Measurements from ENCODE around the gene CBX8. TPM values are rescaled to one million over a fixed set of nuclear protein-coding genes. Genes with fewer than 3 reads are reported as not detected.

The CBX8 gene
- total RNA-seq, 1 donor from 2014 or later = 4.0 TPM

- Mint-ChIP-seq H3K36me3 (ENCODE audit: low read depth) (no peaks in the 10 kb centered on the region), H3K27me3 (peaks cover 25% of the 10 kb centered on the region), H3K9me3 (no peaks in the 10 kb centered on the region), H3K4me1 (peaks cover 40% of the 10 kb centered on the region), H3K4me3 (peak overlapping the region; percentile 83), H3K27ac (no peak overlapping the region)
- peak; percentile 37 for DNase-seq
- TF ChIP-seq, protein P1, sequence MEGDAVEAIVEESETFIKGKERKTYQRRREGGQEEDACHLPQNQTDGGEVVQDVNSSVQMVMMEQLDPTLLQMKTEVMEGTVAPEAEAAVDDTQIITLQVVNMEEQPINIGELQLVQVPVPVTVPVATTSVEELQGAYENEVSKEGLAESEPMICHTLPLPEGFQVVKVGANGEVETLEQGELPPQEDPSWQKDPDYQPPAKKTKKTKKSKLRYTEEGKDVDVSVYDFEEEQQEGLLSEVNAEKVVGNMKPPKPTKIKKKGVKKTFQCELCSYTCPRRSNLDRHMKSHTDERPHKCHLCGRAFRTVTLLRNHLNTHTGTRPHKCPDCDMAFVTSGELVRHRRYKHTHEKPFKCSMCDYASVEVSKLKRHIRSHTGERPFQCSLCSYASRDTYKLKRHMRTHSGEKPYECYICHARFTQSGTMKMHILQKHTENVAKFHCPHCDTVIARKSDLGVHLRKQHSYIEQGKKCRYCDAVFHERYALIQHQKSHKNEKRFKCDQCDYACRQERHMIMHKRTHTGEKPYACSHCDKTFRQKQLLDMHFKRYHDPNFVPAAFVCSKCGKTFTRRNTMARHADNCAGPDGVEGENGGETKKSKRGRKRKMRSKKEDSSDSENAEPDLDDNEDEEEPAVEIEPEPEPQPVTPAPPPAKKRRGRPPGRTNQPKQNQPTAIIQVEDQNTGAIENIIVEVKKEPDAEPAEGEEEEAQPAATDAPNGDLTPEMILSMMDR (IDR thresholded peaks at IDR 0.05) = no peak
- ATAC-seq (ENCODE audit: low read depth) = no peak
- CTCF ChIA-PET = interaction anchor here (0.6 to 1.5 kb wide), 4 partner anchors 9 to 102 kb away, joined by 3 read pairs; no protein-coding TSS in a partner anchor
- intact Hi-C loops (cut with micrococcal nuclease) = no loop called here
- POLR2A ChIA-PET = interaction anchor here (1.1 to 7.2 kb wide), 7 partner anchors 32 to 127 kb away, joined by 3 to 212 read pairs (median 4); partner anchors contain the start of gene CBX8
Observed at GRCh38 chr17:79843474-79843815, 46.6 kb upstream of the CBX8 start.

- H3K4me1 Mint-ChIP-seq = peaks cover 46% of the 10 kb centered on the region
- CTCF ChIA-PET = interaction anchor here (0.6 to 1.3 kb wide), 6 partner anchors 25 to 101 kb away, joined by 3 to 4 read pairs (median 3); partner anchors contain the start of gene CBX8
- peaks cover 20% of the 10 kb centered on the region for H3K27me3 Mint-ChIP-seq
Observed at GRCh38 chr17:79842656-79843473, 46.0 kb upstream of the CBX8 start.

GRCh38 chr17:79842136-79842655 is 45.3 kb upstream of the CBX8 start:
- H3K27me3 Mint-ChIP-seq = peaks cover 20% of the 10 kb centered on the region
- no peaks in the 10 kb centered on the region for H3K9me3 Mint-ChIP-seq
- H3K4me1 Mint-ChIP-seq = peaks cover 53% of the 10 kb centered on the region
- CTCF ChIA-PET = interaction anchor here (1.2 to 1.3 kb wide), 4 partner anchors 28 to 101 kb away, joined by 3 to 4 read pairs (median 4); partner anchors contain the start of gene CBX8
- peak overlapping the region; percentile 67 for H3K4me3 Mint-ChIP-seq
- TF ChIP-seq, protein P1 (IDR thresholded peaks at IDR 0.05) = no peak
- intact Hi-C loops (cut with micrococcal nuclease) = loop anchor here (1.0 kb wide), 1 partner anchor 31 kb away; no protein-coding TSS in a partner anchor
- ATAC-seq (ENCODE audit: low read depth) (no peak), DNase-seq (no peak)
- POLR2A ChIA-PET = interaction anchor here (1.0 to 7.2 kb wide), 9 partner anchors 9 to 140 kb away, joined by 3 to 212 read pairs (median 4); partner anchors contain the start of gene CBX8
- peaks cover 7% of the 10 kb centered on the region for H3K36me3 Mint-ChIP-seq (ENCODE audit: low read depth)
- H3K27ac Mint-ChIP-seq = peak overlapping the region; percentile 76

More at GRCh38 chr17:79842656-79843473, 46.0 kb upstream of the CBX8 start:
- Mint-ChIP-seq H3K36me3 (ENCODE audit: low read depth) (peaks cover 5% of the 10 kb centered on the region), H3K27ac (peak overlapping the region; percentile 53), H3K4me3 (peak overlapping the region; percentile 67), H3K9me3 (no peaks in the 10 kb centered on the region)
- intact Hi-C loops (cut with micrococcal nuclease) = loop anchor here (1.0 kb wide), 1 partner anchor 32 kb away; no protein-coding TSS in a partner anchor
- no peak for ATAC-seq (ENCODE audit: low read depth)
- POLR2A ChIA-PET = interaction anchor here (0.6 to 7.2 kb wide), 9 partner anchors 8 to 128 kb away, joined by 3 to 212 read pairs (median 4); partner anchors contain the start of gene CBX8
- TF ChIP-seq, protein P1 (IDR thresholded peaks at IDR 0.05) = no peak
- DNase-seq = peak; percentile 37

DNA sequence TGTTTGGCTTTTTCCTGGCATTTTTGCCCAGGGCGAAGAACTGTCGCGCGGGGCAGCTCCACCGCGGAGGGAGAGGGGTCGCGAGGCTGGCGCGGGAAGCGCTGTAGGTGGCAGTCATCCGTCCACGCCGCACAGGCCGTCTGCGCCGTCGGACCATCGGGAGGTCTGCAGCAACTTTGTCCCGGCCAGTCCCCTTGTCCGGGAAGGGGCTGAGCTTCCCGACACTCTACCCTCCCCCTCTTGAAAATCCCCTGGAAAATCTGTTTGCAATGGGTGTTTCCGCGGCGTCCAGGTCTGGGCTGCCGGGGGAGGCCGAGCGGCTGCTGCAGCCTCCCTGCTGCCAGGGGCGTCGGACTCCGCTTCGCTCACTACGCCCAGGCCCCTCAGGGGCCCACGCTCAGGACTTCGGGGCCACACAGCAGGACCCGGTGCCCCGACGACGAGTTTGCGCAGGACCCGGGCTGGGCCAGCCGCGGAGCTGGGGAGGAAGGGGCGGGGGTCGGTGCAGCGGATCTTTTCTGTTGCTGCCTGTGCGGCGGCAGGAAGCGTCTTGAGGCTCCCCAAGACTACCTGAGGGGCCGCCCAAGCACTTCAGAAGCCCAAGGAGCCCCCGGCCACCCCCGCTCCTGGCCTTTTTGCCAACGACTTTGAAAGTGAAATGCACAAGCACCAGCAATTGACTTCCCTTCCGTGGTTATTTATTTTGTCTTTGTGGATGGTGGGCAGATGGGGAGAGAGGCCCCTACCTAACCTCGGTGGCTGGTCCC is 44.7 kb upstream of the CBX8 start:
- Mint-ChIP-seq H3K4me3 (peak overlapping the region; percentile 46), H3K27ac (peak overlapping the region; percentile 76), H3K9me3 (no peaks in the 10 kb centered on the region), H3K36me3 (ENCODE audit: low read depth) (peaks cover 12% of the 10 kb centered on the region), H3K27me3 (peaks cover 20% of the 10 kb centered on the region), H3K4me1 (peaks cover 58% of the 10 kb centered on the region)
- DNase-seq (no peak), ATAC-seq (ENCODE audit: low read depth) (no peak)
- POLR2A ChIA-PET = interaction anchor here (0.6 to 7.2 kb wide), 14 partner anchors 9 to 1558 kb away, joined by 3 to 212 read pairs (median 4); partner anchors contain the start of gene CBX8
- intact Hi-C loops (cut with micrococcal nuclease) = loop anchor here (1.0 kb wide), 1 partner anchor 30 kb away; no protein-coding TSS in a partner anchor
- TF ChIP-seq, protein P1 (IDR thresholded peaks at IDR 0.05) = no peak
- CTCF ChIA-PET = interaction anchor here (1.1 to 1.8 kb wide), 6 partner anchors 27 to 129 kb away, joined by 3 to 5 read pairs (median 4); partner anchors contain the start of gene CBX8
